Astrocyte (in vitro differentiated cells and primary cell): ENCODE results near the gene MAML2. TPM values are rescaled to one million over a fixed set of nuclear protein-coding genes. Genes with fewer than 3 reads are reported as not detected.

Source experiments
- DNase-seq: peaks from one replicate; pipeline ENCODE4 v3.0.0-alpha.2; 2010; ENCODE audit warnings: low read depth
- FAIRE-seq: peaks from 2 replicates; lab custom pipeline; 2011; peaks lifted over from hg19 to GRCh38; lab: Jason Lieb, UNC
- H2AFZ ChIP-seq: 2 replicates; pipeline ENCODE4 v1.6.0; 2012; ENCODE audit warnings: low read depth, low read length, inconsistent platforms
- H3K27ac ChIP-seq: 2 replicates; pipeline ENCODE4 v1.5.1; 2011; ENCODE audit warnings: low read depth, low read length, inconsistent platforms
- H3K27me3 ChIP-seq: 2 replicates; pipeline ENCODE4 v1.6.0; 2011; ENCODE audit warnings: low read length, inconsistent platforms; ENCODE audit not compliant: insufficient read depth
- H3K36me3 ChIP-seq: 2 replicates; pipeline ENCODE4 v1.5.1; 2011; ENCODE audit warnings: low read length, inconsistent platforms; ENCODE audit not compliant: insufficient read depth
- H3K4me1 ChIP-seq: 2 replicates; pipeline ENCODE4 v1.5.1; 2011; ENCODE audit warnings: low read length, inconsistent platforms; ENCODE audit not compliant: insufficient read depth
- H3K4me2 ChIP-seq: 2 replicates; pipeline ENCODE4 v1.6.0; 2012; ENCODE audit warnings: low read length, inconsistent platforms
- H3K4me3 ChIP-seq: 2 replicates; pipeline ENCODE4 v1.5.1; 2011; ENCODE audit warnings: low read depth, mild to moderate bottlenecking, low read length, inconsistent platforms; ENCODE audit not compliant: insufficient read depth
- H3K79me2 ChIP-seq: 2 replicates; pipeline ENCODE4 v1.6.0; 2012; ENCODE audit warnings: mild to moderate bottlenecking, low read length, inconsistent platforms; ENCODE audit not compliant: insufficient read depth
- H3K9ac ChIP-seq: 2 replicates; pipeline ENCODE4 v1.6.0; 2012; ENCODE audit warnings: mild to moderate bottlenecking, low read length, inconsistent platforms
- H3K9me3 ChIP-seq: 2 replicates; pipeline ENCODE4 v1.5.1; 2012; ENCODE audit warnings: low read depth, mild to moderate bottlenecking, low read length, inconsistent platforms; ENCODE audit not compliant: insufficient read depth
- H4K20me1 ChIP-seq: 2 replicates; pipeline ENCODE4 v1.6.0; 2012; ENCODE audit warnings: low read length, inconsistent platforms; ENCODE audit not compliant: insufficient read depth
- H3K27ac Mint-ChIP-seq: one replicate; pipeline ENCODE4 v1.8.0; 2021; ENCODE audit warnings: mild to moderate bottlenecking, mixed read lengths; ENCODE audit not compliant: unreplicated experiment
- H3K27me3 Mint-ChIP-seq: one replicate; pipeline ENCODE4 v1.8.0; 2021; ENCODE audit warnings: low read depth, mixed read lengths; ENCODE audit not compliant: unreplicated experiment
- H3K36me3 Mint-ChIP-seq: one replicate; pipeline ENCODE4 v1.8.0; 2021; ENCODE audit warnings: low read depth, mixed read lengths; ENCODE audit not compliant: unreplicated experiment
- H3K4me1 Mint-ChIP-seq: one replicate; pipeline ENCODE4 v1.8.0; 2021; ENCODE audit warnings: low read depth, mixed read lengths; ENCODE audit not compliant: unreplicated experiment
- H3K4me3 Mint-ChIP-seq: one replicate; pipeline ENCODE4 v1.8.0; 2021; ENCODE audit warnings: mild to moderate bottlenecking, moderate library complexity, mixed read lengths; ENCODE audit not compliant: unreplicated experiment
- H3K9me3 Mint-ChIP-seq: one replicate; pipeline ENCODE4 v1.8.0; 2021; ENCODE audit warnings: mild to moderate bottlenecking, mixed read lengths; ENCODE audit not compliant: unreplicated experiment
- EZH2 ChIP-seq: IDR thresholded peaks from 2 replicates; pipeline ENCODE4 v1.6.1; 2012; ENCODE audit warnings: mild to moderate bottlenecking, low read length, inconsistent platforms; ENCODE audit not compliant: insufficient read depth
- total RNA-seq: library from RNA; stranded (reverse); gene quantifications from 2 replicates; pipeline ENCODE4 v1.2.1, GENCODE V29; 2021
- TF ChIP-seq, protein P1 (sequence below): IDR thresholded peaks from 2 replicates; pipeline ENCODE4 v1.5.1; 2011; ENCODE audit warnings: low read depth, mild to moderate bottlenecking, inconsistent platforms, low read length, moderate library complexity; ENCODE audit not compliant: insufficient read depth

Gene MAML2
- total RNA-seq, 1 donor from 2014 or later = 27.4 TPM

- Mint-ChIP-seq H3K27me3 (no peaks in the 10 kb centered on the region), H3K4me1 (peaks cover 28% of the 10 kb centered on the region), H3K9me3 (no peaks in the 10 kb centered on the region), H3K27ac (peak overlapping the region; percentile 41), H3K36me3 (peaks cover 4% of the 10 kb centered on the region), H3K4me3 (peak overlapping the region; percentile 9)
- peak; percentile 84 for DNase-seq
- Histone ChIP-seq H3K27ac (no peak overlapping the region), H4K20me1 (peaks cover 4% of the 10 kb centered on the region), H3K4me2 (peak overlapping the region; percentile 76), H2AFZ (peak overlapping the region; percentile 29), H3K36me3 (no peaks in the 10 kb centered on the region), H3K27me3 (no peaks in the 10 kb centered on the region), H3K9me3 (no peaks in the 10 kb centered on the region), H3K9ac (peak overlapping the region; percentile 56), H3K79me2 (peaks cover 5% of the 10 kb centered on the region), H3K4me3 (no peak overlapping the region), H3K4me1 (peaks cover 17% of the 10 kb centered on the region)
- TF ChIP-seq, protein P1, sequence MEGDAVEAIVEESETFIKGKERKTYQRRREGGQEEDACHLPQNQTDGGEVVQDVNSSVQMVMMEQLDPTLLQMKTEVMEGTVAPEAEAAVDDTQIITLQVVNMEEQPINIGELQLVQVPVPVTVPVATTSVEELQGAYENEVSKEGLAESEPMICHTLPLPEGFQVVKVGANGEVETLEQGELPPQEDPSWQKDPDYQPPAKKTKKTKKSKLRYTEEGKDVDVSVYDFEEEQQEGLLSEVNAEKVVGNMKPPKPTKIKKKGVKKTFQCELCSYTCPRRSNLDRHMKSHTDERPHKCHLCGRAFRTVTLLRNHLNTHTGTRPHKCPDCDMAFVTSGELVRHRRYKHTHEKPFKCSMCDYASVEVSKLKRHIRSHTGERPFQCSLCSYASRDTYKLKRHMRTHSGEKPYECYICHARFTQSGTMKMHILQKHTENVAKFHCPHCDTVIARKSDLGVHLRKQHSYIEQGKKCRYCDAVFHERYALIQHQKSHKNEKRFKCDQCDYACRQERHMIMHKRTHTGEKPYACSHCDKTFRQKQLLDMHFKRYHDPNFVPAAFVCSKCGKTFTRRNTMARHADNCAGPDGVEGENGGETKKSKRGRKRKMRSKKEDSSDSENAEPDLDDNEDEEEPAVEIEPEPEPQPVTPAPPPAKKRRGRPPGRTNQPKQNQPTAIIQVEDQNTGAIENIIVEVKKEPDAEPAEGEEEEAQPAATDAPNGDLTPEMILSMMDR = no peak
- no peak for TF ChIP-seq EZH2
- FAIRE-seq = no peak
Measured at GRCh38 chr11:96045622-96046456, 297.2 kb downstream of the MAML2 start.

DNA sequence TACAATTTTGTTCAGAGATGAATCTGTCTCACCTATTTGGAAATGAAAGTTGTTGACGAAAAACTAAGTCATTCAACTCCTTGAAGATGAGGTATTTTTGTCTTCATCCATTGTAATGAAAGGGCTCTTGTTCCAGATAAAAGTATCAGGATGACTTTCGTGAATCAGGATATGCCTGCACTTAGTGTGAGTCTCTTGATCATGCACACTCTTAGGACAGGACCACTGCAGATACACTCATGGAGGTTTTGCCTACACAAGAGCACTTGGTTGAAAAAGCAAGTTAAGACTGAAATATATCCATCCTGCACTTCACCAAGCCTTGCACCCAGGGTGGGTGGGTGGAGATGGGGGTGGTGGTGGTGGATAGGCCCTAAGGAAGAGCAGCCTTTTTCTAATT is 298.2 kb downstream of the MAML2 start:
- Histone ChIP-seq H3K9ac (no peak overlapping the region), H2AFZ (no peak overlapping the region), H3K27me3 (no peaks in the 10 kb centered on the region), H3K36me3 (no peaks in the 10 kb centered on the region), H3K4me1 (peaks cover 7% of the 10 kb centered on the region), H3K9me3 (no peaks in the 10 kb centered on the region), H3K79me2 (peaks cover 5% of the 10 kb centered on the region), H3K4me3 (no peak overlapping the region), H3K4me2 (no peak overlapping the region), H4K20me1 (peaks cover 4% of the 10 kb centered on the region), H3K27ac (no peak overlapping the region)
- H3K27me3 Mint-ChIP-seq = no peaks in the 10 kb centered on the region
- H3K4me3 Mint-ChIP-seq = no peak overlapping the region
- DNase-seq (no peak), FAIRE-seq (no peak)
- H3K4me1 Mint-ChIP-seq = peaks cover 17% of the 10 kb centered on the region
- no peaks in the 10 kb centered on the region for H3K9me3 Mint-ChIP-seq
- TF ChIP-seq EZH2 = no peak
- TF ChIP-seq, protein P1 = no peak
- H3K36me3 Mint-ChIP-seq = peaks cover 3% of the 10 kb centered on the region
- no peak overlapping the region for H3K27ac Mint-ChIP-seq

DNA sequence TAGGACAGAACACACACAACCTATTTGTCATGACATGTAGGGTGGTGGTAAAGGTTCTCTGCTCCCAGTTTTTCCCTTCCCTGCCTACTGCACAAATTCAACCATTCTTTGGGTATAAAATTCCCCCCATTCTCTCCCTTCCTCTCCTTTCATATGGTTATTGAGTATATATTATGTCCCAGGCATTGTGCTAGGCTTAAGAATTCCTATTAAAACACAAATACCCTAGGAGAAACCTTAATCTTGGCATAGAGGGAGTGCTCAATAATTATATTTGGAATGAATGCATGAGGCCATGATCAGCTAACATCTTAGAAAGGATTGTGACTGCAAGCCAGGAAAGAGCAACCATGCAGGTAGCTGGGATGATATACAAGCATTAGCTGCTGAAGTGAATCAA is 298.7 kb downstream of the MAML2 start:
- Histone ChIP-seq H3K79me2 (peaks cover 5% of the 10 kb centered on the region), H3K9me3 (no peaks in the 10 kb centered on the region), H3K27ac (no peak overlapping the region), H3K36me3 (no peaks in the 10 kb centered on the region), H3K4me1 (peaks cover 7% of the 10 kb centered on the region), H3K4me3 (no peak overlapping the region), H3K27me3 (no peaks in the 10 kb centered on the region), H2AFZ (no peak overlapping the region), H4K20me1 (peaks cover 4% of the 10 kb centered on the region), H3K9ac (no peak overlapping the region), H3K4me2 (no peak overlapping the region)
- TF ChIP-seq EZH2 = no peak
- TF ChIP-seq, protein P1 = no peak
- H3K36me3 Mint-ChIP-seq = peaks cover 3% of the 10 kb centered on the region
- no peaks in the 10 kb centered on the region for H3K9me3 Mint-ChIP-seq
- no peak overlapping the region for H3K27ac Mint-ChIP-seq
- FAIRE-seq = no peak
- no peaks in the 10 kb centered on the region for H3K27me3 Mint-ChIP-seq
- no peak for DNase-seq
- peaks cover 15% of the 10 kb centered on the region for H3K4me1 Mint-ChIP-seq
- no peak overlapping the region for H3K4me3 Mint-ChIP-seq
